ENCODE results near the gene BOC. TPM values are rescaled to one million over a fixed set of nuclear protein-coding genes. Genes with fewer than 3 reads are reported as not detected.

Gene BOC
- total and polyA plus RNA-seq, 2 donors (not counting 3 experiments of a cell fraction or from before 2014, with no cell fraction given), result 0.07 TPM; not detected in 1

- H3K27ac ChIP-seq (ENCODE audit: insufficient read depth, low read depth, low read length), result no peak overlapping the region
- no peak overlapping the region for H3K4me3 ChIP-seq (replicated peaks in 1 of 3; ENCODE audit: insufficient read depth in 1 of 3, low read depth in 1 of 3, low read length in 3 of 3)
- H3K4me2 ChIP-seq (ENCODE audit: insufficient read depth, low read length), result no peak overlapping the region
- intact Hi-C loops (cut with micrococcal nuclease) (no loop called here), dilution Hi-C loops (cut with MboI; ENCODE audit: extremely low pct_ligation_motif_present, low sequenced_read_pairs) (no loop called here)
- FAIRE-seq, result no peak
- ChIA-PET POLR2A (no interaction called here), CTCF (interaction anchor here (1.0 to 1.8 kb wide), 3 partner anchors 9 to 24 kb away, joined by 3 to 4 read pairs (median 3); no protein-coding TSS in a partner anchor)
- H2AFZ ChIP-seq (ENCODE audit: low read depth, low read length), result no peak overlapping the region
- no peaks in the 10 kb centered on the region for H3K9me3 ChIP-seq (replicated peaks; ENCODE audit: control insufficient read depth, insufficient read depth, low read length)
- H3K9ac ChIP-seq (replicated peaks; ENCODE audit: extremely low read depth, insufficient read depth, low read length), result no peak overlapping the region
- H4K20me1 ChIP-seq (replicated peaks; ENCODE audit: control insufficient read depth, extremely low read depth, insufficient read depth, low read length), result no peaks in the 10 kb centered on the region
- H3K4me1 ChIP-seq (ENCODE audit: control insufficient read depth, extremely low read depth, insufficient read depth, low read length), result no peaks in the 10 kb centered on the region
- TF ChIP-seq EZH2 (IDR thresholded peaks at IDR 0.05; ENCODE audit: borderline replicate concordance, low read depth, low read length, severe bottlenecking), result no peak
- TF ChIP-seq CTCF (IDR thresholded peaks at IDR 0.05; ENCODE audit: extremely low read depth in 1 of 2, insufficient read depth in 1 of 2, low read depth in 1 of 2, low read length in 2 of 2), result no peak
- no peak for TF ChIP-seq JUN (IDR thresholded peaks at IDR 0.05; ENCODE audit: borderline replicate concordance, insufficient read depth, insufficient read length, low read depth)
- TF ChIP-seq POLR2A (IDR thresholded peaks at IDR 0.05; ENCODE audit: low read depth, low read length), result no peak
- no peak for TF ChIP-seq GATA2 (IDR thresholded peaks at IDR 0.05; ENCODE audit: insufficient read depth, insufficient read length, low read depth, low read length)
- no peak for TF ChIP-seq MYC (IDR thresholded peaks at IDR 0.05; ENCODE audit: low read depth, low read length)
- TF ChIP-seq MAX (IDR thresholded peaks at IDR 0.05; ENCODE audit: insufficient read depth, insufficient read length), result no peak
- TF ChIP-seq FOS (IDR thresholded peaks at IDR 0.05; ENCODE audit: borderline replicate concordance, insufficient read depth, low read length), result no peak
- no peak for TF ChIP-seq POLR2AphosphoS5 (IDR thresholded peaks at IDR 0.05; ENCODE audit: insufficient read depth, low read depth, low read length)
- no peaks in the 10 kb centered on the region for H3K9me1 ChIP-seq (replicated peaks; ENCODE audit: control insufficient read depth, extremely low read depth, insufficient read depth, low read length)
- H3K36me3 ChIP-seq (ENCODE audit: control insufficient read depth in 2 of 2, extremely low read depth in 1 of 2, insufficient read depth in 2 of 2, low read length in 2 of 2), result no peaks in the 10 kb centered on the region
- H3K27me3 ChIP-seq (ENCODE audit: control insufficient read depth in 2 of 2, insufficient read depth in 2 of 2, low read length in 2 of 2), result peaks cover 0 to 2% of the 10 kb centered on the region in 2 experiments
- H3K79me2 ChIP-seq (ENCODE audit: control insufficient read depth, insufficient read depth, low read length), result no peaks in the 10 kb centered on the region
- DNase-seq (ENCODE audit: low read depth, low spot score), result no peak
- no TSS peak for BruUV-seq (replicated peaks)
Measured at GRCh38 chr3:113264283-113265131, 53.1 kb downstream of the BOC start.

Data from endothelial cell of umbilical vein (primary cell).